ENCODE measurements around the gene METTL9.
"Not testable (repeated sequence)": the region's sequence is repeated elsewhere in the genome, so short reads cannot be mapped to it uniquely, and the experiment has no call there.

Gene METTL9

DNA sequence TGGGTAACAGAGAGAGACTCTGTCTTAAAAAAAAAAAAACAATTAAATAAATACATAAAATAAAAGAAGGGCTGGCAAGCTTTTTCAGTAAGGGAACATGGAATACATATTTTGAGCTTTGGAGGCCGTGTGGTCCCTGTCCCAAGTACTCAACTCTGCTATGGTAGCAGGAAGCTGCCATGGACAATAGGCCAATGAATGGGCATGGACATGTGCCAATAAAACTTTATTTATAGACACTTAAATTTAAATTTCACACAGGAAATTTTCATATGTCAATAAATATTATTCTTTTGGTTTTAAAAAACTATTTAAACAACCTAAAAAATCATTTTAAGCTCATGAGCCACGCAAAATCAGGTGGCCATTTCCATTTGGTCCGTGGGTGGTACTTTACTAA is 68.2 kb downstream of the METTL9 start:
- DNase-seq: no peak

DNA sequence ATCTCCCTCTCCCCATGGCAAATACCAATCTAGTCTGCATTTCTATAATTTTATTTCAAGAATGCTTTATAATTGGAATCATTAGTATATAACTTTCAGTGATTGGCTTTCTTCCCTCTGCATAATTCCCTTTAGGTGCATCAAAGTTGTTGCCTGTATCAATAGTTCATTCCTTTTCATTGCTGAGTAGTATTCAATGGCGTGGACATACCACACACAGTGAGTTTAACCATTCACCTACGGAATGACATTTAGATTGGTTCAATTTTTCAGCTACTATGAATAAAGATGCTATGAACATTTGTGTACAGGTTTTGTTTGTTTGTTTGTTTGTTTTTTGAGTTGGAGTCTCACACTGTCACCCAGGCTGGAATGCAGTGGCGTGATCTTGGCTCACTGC is 74.1 kb downstream of the METTL9 start:
- no peak for DNase-seq

DNA sequence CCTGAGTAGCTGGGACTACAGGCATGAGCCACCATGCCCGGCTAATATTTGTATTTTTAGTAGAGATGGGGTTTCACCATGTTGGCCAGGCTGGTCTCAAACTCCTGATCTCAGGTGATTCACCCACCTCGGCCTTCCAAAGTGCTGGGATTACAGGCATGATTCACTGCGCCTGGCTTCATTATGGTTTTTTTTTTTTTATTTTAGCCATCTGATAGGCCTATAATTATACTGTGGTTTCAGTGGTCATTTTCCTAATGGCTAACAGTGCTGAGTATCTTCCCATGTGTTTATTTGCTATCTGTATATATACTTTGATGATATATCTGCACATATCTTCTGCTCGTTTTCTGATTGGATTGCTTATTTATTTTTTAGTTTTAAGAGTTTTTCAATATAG is 75.1 kb downstream of the METTL9 start:
- not testable (repeated sequence) for DNase-seq

DNA sequence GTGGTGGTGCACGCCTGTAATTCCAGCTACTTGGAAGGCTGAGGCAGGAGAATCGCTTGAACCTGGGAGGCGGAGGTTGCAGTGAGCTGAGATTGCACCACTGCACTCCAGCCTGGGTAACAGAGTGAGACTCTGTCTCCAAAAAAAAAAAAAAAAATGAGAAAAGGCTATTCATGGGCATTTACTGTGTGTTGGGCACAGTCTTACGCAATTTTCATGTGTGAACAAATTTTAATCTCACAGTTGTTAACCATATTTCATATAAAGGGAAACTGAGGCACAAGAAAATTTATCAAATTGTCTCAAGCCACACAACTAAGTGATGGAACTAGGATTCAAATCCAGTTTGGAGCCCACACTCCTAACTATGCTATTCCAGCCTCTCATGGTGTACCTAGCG is 81.3 kb downstream of the METTL9 start:
- DNase-seq: not testable (repeated sequence)

DNA sequence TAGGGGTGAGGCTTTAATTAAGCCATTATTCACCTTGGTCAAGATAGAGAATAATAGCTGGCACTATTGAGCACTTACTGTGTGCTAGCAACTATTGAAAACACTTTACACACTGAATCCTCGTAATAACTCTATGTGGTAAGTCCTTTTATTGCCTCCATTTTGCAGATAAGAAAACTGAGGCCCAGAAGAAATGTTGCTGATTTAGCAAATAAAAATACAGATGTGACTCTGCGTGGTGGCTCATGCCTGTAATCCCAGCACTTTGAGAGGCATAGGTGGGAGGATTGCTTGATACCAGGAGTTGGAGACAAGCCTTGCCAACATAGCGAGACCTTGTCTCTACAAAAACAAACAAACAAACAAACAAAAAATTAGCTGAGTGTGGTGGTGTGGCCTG is 83.8 kb downstream of the METTL9 start:
- DNase-seq: no peak

DNA sequence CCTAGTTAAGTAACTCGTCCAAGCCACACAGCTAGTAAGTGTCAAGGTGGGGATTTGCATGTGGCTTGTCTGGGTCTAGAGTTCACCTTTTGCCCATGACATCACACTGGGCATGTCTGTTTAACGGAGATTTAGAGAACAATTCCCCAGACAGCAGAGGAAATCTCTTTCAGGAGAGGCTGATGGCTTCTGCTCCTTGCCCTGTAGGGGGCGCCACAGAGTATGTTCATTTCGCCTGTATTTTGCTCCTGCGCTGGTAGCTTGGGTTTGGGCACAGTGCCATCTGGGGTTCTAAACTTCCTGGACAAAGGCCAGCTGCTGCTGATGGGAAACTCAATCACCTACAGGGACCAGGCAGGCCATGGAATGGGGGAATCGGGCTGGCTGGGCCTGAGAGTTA is 84.8 kb downstream of the METTL9 start:
- DNase-seq: peak; percentile 67

DNA sequence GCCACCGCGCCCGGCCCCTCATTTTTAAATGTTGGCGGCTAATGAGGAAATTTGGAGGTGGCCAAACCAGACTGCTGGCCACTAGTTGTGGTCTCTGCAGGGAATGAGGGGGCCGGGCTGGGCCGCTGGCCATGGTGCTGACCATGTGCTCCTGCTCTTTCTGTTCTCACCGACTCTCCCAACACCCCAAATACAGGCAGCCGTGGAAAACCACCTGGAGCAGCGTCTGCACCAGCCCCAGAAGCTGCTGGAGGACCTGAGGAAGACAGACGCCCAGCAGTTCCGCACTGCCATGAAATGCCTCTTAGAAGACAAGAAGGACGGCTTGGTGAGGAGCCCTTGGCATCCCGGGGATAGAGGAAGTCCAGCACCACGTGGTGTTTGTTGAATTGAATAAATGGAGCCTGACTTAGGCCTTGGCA is 85.7 kb downstream of the METTL9 start:
- DNase-seq: peak; percentile 13

DNA sequence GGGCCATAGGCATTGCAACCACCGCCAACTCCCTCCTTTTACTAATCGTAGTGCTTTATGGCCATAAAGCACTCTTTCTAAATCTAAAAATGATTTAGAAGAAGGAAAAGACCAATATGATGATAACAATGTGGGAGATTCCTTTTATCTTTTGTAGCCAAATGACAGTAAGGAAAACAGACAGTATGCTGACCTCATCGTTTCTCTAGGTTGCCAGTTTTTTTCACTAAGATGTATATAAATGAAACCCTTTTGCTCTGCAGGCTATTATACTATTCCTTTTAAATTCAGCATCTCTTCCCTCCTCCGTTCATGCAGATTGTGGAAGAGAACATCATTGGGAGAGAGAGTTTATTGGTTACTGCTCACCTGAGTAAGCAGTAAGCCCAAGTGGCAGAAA is 89.7 kb downstream of the METTL9 start:
- DNase-seq: no peak

DNA sequence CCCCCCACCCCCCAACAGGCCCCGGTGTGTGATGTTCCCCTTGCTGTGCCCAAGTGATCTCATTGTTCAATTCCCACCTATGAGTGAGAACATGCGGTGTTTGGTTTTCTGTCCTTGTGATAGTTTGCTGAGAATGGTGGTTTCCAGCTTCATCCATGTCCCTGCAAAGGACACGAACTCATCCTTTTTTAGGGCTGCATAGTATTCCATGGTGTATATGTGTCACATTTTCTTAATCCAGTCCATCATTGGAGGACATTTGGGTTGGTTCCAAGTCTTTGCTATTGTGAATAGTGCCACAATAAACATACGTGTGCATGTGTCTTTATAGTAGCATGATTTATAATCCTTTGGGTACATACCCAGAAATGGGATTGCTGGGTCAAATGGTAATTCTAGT is 91.6 kb downstream of the METTL9 start:
- not testable (repeated sequence) for DNase-seq

DNA sequence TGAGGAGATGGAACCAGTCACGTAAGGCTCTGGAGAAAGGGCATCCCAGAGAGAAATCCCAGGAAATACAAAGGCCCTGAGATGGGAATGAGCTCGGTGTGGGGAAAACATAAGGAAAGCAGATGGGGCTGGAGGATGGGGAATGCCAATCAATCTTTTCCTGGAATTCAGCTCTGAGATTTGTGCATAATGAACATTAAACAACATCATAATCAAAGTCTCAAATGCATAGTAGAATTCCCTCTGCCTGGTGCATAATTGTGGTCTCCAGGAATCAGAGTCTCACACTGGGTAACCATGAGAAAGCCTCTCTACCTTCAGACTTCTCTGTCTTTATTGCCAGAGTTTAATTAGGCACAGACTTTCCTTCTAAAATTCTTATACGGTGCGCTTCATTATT is 95.2 kb downstream of the METTL9 start:
- no peak for DNase-seq

DNA sequence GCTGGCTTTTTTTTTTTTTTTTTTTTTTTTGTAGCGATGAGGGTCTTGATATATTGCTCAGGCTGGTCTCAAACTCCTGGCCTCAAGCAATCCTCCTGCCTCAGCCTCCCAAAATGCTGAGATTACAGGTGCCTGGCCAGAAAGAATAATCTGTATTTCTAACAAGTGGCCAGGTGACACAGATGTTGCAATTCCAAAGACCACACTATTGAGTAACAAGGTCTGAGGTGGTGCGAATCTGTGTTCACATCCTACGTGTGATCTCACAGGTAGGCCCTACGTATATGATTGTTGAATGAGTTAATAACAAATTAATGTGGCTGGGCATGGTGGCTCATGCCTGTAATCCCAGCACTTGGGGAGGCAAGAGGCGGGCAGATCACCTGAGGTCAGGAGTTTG is 97.7 kb downstream of the METTL9 start:
- DNase-seq: no peak

DNA sequence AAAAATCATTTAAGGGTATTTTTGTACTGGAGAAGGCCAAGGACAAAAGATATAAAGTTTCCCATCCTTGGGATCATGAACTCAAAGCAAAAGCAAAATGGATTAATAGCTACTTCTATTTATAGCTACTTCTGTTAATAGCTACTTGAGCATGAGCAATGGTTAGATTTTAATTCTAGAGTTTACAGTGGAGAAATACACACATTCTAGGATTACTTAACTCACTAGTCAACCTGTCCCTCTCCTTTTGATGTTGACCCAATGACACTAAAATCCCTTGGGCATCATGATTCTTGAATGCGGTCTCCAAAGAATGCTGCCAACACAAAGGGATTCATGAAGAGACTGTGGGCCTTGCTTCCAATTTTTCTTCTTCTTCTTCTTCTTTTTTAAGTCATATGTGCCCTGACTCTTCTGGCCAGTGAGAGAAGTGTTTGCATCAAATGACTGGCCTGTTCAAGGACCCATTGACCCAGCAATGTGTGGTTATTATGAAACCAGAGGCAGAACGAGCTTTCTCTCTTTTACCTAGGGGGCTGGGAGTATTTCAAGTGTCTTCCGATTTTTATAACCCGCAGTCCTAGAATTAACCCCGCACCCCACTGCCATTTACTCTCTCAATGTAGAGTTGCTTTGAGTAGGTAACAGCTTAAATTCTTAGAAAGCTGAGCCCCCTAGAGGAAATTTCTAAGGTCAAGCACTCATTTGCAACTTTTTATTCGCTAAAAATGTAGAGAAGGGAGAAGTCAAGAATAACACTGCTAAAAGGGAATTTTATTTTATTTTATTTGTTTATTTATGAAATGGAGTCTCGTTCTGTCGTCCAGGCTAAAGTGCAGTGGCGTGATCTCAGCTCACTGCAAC is 99.0 kb downstream of the METTL9 start:
- no peak for DNase-seq

DNA sequence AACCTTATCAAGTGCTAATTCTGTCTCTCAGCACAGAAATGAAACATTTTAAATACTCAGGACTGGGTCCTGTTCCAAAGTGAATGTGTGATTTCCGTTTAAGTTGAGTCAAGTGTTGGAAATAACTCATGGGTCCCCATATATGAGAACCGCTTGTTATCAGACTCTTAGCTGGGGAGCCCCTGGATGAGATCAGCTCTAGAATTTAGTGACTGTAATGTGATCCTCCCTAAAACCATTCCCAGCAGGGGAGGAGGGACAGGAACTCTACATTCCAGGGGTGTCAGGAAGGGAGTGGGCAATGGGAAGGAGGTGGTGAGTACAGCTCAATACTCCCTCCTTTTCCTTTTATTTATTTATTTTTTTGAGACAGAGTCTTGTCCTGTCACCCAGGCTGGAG is 101.9 kb downstream of the METTL9 start:
- no peak for DNase-seq

DNA sequence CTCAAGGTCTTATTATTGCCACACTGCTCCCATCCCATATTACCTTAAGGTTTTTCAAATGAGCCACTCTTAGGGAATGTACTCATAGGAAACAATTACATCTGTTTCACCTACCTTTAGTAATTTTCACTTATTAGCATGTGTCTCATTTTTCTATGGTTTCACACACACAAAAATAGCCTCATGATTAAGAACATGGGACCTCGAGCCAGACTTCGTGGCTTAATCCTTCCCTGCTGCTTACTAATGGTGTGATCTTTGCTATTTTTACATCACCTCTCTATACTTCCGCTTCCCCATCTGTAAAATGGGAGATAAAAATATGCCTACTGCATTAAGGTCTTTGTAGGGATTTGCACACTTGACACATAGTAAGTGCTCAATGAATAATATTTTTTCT is 102.9 kb downstream of the METTL9 start:
- DNase-seq: no peak

DNA sequence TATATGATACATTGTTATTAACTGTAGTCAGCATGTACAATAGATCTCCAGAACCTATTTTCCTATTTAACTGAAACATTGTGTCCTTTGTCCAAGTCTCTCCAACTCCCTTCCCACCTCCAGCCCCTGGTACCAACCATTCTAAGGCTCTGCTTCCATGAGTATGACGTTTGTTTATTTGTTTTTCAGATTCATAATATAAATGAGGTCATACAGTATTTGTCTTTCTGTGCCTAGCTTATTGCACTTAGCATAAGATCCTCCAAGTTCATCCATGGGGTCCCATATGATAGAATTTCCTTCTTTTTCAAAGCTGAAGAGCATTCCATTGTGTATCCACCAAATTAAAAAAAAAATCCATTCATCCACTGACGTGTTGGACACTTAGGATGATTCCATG is 103.8 kb downstream of the METTL9 start:
- no peak for DNase-seq

DNA sequence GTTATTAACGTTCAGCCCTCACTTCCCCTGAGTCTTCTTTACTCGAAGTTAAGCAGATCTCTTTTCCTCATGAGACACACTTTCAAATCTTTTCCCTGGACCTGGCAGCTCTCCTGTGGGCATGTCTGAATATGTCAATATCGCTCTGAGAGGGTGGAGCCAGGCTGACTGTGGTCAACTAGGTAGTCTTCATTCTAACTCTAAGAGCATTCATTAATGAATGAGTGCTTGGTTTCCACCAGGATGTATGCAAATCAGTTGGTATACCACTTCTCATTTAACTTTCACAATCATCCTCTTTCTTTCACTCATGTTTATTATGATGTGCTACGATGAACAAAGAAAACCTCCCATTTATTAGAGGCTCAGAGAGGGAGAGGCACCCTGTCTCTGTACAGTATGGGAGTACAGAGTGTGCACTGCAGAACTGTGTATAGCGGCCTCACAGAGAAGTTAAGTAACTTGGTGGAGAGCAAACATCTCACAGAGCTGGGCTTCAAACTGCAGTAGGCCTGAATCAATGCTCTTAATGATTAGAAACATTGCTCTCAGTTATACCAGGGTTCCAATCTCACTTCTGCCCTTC is 104.3 kb downstream of the METTL9 start:
- DNase-seq: no peak

DNA sequence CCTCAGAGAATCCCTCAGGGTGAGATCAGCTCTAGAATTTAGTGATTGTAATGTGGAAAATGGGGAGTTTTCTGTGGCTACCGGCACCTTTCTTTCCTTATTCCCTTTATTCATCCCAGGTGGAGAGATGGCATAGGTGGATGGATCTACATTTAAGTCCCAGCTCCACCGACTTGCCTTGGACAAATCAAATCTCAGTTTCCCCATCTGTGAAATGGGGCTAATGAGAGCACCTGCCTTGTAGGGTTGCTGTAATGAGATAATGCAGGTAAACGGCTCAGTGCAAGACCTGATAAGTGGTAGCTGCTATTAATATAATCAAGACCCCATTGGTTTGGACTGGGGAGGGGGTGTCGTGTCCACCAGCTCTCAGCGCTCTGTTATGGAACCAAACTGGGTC is 104.9 kb downstream of the METTL9 start:
- no peak for DNase-seq

DNA sequence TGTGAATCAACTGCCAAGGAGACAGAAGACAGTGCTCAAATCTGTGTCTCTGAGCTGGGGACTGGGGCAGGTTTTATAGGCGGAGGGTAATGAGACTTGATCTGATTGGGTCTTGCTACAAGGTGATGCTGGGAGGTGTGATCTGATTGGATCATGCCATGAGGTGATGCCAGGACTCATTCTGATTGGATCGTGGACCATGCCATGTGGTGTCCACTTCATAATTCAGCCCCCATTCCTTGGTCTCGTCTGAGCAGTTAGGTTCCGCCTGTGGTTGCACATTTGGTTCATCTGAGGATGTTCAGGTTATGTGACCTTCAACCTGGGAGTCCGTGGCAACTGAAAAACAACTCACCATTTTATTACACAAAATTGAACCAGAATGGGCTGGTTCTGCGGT is 105.4 kb downstream of the METTL9 start:
- no peak for DNase-seq

All from RPMI8226 (cell line).